T follicular helper cell (primary cell): ENCODE measurements around the gene GABPB2.
A peak's percentile ranks its signal among the peaks of the same experiment; 100 is the strongest.

Experiments
- DNase-seq: peaks from one replicate; pipeline ENCODE4 v3.0.0-alpha.2; 2020; ENCODE audit warnings: low read depth
- total RNA-seq, 2 experiments: gene quantifications; one replicate each; lab custom pipeline; 2026; lab: John Stamatoyannopoulos, UW

GABPB2 gene
- total RNA-seq, result 62.7 to 81.0 reads per million in 2 experiments

DNA sequence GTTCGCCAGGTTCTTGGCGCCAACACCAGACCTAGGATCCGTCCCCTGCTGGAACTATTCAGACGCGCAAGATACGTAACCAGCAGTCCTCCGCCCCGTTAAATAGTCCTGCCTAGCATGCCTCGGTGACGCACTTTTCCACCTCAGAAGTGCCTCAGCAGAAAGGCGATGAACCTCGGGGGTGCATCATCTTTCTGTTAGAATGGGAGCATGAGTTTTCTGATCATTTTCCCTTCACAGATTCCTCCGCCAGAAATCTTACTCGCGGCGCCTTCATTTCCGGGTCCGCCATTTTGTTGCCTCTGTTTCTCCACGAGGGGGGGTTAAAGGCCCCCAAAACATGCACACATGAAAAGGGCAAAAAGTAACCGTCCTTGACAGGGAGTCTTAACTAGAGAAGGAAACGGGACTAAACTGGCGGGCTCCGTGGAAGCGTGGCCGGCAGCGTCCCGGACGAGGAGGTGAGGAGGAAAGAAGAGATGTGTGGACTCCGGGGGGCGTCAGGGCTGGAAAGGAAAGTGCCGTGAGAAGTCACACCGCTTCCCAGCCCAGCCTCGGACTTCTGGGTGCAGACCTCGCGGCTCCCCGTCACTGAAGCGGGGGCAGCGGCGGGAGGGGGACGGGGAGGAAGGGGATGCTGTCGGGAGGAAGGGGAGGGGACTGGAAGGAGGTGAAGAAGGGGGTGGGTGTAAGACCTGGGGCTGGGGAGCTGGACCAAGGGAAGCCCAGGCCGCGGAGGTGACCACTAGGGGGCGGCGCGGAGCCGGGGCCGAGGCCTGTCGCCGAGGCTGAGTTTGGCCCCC is at the start of gene GABPB2:
Gene GABPB2 (plus strand): TSS at position 288 of the 803 bp plus-strand sequence. CDS start 17,429 bp downstream, outside the sequence.
- peak; percentile 83 for DNase-seq

DNA sequence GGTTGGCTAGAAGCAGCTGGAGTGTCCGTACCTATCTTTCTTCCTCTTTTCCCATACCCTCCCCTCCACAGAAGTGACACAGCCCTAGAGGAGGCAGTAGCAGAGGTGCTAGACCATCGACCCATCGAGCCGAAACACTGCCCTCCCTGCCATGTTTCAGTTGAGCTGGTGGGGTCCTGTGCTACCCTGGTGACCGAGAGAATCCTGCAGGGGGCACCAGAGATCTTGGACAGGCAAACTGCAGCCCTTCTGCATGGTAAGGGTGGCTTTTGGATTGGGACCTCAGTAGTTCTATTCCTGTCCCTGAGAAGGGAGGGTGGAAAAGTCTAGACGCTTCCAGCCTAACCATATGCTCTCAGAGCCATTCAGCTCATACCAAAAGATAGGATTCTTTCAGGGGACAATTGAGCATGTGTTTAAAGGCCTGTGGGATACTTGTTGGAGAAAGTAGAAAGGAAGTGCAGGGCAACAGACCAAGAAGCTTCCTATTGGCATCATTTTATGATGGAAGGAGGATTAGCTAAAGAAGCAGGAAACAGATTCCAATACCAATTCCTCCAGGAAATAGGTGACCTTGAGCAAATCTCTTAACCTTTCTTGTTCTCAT is 45.9 kb upstream of the GABPB2 start:
- peak; percentile 79 for DNase-seq

DNA sequence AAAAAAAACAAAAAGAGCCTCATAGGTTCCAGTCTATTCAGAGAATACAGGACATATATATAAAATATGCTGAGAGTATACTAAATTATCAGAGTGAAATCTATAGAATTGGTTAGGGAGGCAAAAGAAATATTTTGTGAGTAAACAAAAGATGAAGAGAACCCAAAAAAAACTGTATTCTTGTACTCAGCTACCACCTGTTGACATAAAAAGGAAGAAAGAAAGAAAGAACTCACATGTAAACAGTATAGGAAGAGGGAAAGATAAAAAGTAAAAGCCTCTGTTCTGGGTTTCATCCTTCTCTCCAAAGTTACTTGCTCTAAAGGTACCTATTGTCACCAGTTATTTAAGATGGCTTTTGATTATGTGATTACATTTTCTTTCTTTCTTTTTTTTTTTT is 44.1 kb upstream of the GABPB2 start:
- no peak for DNase-seq

DNA sequence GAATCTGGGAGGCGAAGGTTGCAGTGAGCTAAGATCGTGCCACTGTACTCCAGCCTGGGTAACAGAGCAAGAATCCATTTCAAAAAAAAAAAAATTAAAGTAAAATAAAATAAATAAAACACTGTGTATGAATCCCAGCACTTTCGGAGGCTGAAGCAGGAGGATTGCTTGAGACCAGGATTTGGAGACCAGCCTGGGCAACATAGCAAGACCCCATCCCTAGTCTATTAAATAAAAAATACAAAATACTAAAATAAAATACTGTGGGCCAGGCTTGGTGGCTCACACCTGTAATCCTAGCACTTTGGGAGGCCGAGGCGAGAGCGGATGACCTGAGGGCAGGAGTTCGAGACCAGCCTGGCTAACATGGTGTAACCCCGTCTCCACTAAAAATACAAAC is 38.4 kb upstream of the GABPB2 start:
- DNase-seq, result no peak

DNA sequence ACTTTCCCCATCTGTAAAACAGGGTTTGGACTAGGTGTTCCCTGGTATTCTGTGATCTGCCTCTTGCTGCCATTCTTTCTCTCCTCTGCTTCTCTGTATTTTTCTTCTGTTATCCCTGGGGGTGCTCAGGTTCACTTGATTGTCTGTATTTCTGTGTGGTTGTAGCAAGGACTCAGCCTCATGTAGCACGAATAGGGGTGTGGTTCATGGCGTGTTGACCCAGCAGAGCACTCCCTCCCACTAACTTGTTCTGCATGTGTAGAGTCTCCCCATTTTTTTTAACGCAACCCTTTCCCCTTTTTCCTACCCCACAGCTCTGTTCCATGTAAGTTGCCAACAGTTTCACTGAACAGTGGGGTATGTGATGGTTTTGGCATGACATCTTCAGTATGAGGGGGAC is 35.4 kb upstream of the GABPB2 start:
- no peak for DNase-seq

DNA sequence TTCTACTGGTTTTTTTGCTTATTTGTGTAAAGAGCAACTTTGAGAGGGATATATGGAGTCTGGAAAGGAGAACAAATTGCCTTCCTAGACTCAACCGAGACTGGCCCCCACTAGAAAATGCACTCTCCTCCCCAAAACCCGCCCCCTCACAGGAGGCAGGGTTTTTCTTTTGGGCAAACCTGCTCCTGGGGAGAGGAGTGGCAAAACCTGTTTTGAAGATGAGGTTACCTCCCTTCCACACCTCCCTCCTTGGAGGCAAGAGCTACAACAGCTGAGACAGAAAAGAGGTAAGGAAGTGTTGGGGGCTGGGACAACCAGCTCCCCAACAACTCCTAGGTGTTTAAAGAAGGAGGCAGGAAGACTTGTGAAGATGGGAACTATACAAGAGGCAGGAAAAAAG is 34.2 kb upstream of the GABPB2 start, which contains the start of gene BNIPL:
Gene BNIPL (plus strand): TSS at position 231 of the 400 bp plus-strand sequence. CDS start 140 bp downstream, at position 371.
- no peak for DNase-seq

DNA sequence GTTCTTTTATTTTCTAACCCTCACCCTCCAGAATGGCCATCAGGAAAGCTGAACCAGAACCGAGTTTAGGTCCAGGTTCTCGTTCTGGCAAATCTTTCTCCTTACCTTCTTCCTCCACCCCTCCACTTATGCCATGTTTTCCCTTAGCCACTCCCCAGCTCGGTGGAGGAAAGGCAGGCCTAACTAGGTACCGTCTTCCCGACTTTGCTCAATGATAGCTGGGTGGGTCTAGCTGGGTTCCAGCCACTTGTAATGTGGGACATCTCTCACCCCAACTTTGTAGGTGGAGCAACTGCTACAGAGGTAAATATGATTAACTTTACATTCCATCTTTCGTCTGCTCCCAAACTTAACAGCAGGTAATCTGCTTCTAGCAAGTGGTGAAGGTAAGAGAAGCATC is 33.5 kb upstream of the GABPB2 start:
- no peak for DNase-seq

DNA sequence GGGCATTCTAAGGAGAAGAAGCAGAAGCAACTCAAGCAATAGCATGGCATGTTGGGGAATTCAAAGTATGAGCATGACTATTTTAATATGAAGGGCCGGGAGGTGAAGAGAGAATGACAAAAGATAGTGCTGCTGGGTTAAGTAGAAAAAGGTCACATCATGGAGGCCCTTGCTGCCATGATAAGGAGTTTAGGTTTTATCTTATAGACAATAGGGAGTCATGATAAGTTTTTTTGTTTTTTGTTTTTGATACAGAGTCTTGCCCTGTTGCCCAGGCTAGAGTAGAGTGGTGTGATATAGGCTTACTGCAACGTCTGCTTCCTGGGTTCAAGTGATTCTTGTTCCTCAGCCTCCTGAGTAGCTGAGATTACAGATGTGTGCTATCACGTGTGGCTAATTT is 31.0 kb upstream of the GABPB2 start:
- DNase-seq, result no peak

DNA sequence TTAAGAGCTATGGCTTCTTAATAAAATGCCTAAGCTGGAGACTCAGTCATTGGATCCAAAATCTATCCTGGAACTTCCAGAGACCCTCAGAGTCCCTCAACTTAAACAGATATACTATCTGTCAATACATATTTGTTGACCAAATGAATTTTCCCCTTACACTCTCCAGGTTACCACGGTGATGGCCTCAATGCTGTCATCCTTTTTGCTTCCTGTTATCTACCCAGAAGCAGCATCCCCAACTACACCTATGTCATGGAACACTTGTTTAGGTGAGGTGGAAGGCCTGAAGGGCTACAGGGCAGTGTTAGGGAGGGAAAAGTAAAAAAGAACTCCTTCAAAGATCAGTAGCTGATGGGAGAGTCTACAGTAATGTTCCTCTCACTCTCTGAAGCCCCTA is 27.4 kb upstream of the GABPB2 start:
- DNase-seq, result no peak

DNA sequence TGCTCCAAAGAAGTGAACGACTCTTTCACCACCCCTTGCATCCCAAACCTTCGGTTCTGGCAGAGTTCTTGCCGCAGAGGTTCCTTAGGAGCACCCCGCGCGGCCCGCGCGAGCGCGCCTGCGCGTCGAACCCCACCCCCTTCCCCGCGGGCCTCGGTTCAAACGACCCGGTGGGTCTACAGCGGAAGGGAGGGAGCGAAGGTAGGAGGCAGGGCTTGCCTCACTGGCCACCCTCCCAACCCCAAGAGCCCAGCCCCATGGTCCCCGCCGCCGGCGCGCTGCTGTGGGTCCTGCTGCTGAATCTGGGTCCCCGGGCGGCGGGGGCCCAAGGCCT is 23.0 kb upstream of the GABPB2 start, which contains the start of gene C1orf56:
Gene C1orf56 (plus strand): TSS at position 161 of the 334 bp plus-strand sequence. CDS start 97 bp downstream, at position 258.
- peak; percentile 30 for DNase-seq

DNA sequence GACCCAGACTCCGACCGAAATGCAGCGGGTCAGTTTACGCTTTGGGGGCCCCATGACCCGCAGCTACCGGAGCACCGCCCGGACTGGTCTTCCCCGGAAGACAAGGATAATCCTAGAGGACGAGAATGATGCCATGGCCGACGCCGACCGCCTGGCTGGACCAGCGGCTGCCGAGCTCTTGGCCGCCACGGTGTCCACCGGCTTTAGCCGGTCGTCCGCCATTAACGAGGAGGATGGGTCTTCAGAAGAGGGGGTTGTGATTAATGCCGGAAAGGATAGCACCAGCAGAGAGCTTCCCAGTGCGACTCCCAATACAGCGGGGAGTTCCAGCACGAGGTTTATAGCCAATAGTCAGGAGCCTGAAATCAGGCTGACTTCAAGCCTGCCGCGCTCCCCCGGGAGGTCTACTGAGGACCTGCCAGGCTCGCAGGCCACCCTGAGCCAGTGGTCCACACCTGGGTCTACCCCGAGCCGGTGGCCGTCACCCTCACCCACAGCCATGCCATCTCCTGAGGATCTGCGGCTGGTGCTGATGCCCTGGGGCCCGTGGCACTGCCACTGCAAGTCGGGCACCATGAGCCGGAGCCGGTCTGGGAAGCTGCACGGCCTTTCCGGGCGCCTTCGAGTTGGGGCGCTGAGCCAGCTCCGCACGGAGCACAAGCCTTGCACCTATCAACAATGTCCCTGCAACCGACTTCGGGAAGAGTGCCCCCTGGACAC is 22.5 kb upstream of the GABPB2 start:
- DNase-seq, result peak; percentile 31

DNA sequence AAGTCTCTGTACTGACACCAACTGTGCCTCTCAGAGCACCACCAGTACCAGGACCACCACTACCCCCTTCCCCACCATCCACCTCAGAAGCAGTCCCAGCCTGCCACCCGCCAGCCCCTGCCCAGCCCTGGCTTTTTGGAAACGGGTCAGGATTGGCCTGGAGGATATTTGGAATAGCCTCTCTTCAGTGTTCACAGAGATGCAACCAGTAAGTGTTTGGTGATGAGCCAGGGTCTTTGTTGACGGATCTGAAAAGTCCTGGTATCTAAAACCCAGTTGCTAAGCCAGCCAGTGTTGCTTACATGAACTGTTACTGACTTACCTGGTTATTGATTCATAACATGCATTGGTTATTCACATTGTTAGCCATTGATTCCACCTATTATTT is 21.9 kb upstream of the GABPB2 start:
- DNase-seq, result no peak

DNA sequence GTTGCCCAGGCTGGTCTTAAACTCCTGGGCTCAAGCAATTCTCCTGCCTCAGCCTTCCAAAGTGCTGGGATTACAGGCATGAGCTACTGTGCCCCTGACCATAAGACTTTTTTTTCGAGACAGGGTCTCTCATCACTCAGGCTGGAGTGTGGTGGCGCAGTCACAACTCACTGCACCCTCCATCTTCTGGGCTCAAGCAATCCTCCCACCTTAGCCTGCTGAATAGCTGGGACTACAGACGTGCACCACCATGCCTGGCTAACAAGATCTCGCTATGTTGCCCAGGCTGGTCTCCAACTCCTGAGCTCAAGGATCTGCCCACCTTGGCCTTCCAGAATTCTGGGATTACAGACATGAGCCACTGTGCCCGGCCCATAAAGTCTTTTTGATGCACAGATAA is 21.1 kb upstream of the GABPB2 start:
- no peak for DNase-seq

DNA sequence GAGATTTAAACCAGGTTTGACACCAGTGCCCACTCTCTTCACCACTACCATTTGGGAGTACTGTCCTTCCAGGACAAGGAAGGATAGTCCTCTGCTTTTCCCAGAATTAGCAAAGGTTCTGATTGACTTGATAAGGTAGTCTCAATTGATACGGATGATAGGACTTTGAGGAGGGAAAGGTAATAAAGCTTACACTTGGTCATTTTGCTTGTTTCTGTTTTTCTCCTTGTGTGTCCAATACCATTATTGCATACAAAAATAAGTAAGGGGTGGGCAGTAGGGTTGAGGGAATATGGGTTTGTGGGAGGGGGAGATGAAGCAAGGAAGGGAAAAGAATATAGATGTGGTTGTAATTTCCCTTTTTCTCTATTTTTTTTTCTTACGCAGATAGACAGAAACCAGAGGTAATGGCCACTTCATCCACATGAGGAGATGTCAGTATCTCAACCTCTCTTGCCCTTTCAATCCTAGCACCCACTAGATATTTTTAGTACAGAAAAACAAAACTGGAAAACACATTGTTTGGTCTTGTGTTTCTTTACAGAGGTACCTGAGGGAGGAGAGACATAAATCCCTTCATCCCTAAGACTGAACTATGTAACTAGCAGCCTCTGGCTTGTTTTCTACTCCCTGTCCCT is 20.4 kb upstream of the GABPB2 start:
- no peak for DNase-seq

DNA sequence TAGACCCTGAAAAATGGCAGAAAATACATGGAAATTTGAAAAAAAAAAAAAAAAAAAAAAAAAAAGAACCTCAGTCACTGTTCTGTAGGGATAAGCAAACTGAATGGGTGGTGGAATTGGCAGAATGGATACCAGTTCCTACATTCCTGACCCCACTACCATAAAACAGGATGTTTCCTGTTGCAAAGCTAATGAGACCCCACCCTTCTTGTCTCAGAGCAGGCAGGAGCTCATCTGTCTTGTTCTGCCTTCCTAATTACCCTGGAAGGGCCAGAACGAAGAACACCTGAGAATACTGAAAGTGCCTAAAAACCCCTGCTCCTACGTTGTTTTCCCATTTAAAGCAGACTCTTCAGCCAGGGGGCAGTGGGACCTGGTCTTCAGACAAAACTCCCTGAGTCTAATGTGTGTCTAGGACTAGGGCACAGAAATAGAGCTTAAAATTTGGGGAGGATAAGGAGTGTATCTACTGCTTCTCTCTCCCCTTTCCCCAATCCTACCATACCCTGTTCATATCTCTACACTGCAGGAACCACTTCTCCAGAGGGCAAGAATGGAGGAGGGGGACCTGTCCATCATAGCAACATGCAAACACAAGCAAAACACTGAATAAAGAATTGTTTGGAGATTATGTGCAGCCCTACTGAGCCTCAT is 19.1 kb upstream of the GABPB2 start:
- DNase-seq, result no peak

DNA sequence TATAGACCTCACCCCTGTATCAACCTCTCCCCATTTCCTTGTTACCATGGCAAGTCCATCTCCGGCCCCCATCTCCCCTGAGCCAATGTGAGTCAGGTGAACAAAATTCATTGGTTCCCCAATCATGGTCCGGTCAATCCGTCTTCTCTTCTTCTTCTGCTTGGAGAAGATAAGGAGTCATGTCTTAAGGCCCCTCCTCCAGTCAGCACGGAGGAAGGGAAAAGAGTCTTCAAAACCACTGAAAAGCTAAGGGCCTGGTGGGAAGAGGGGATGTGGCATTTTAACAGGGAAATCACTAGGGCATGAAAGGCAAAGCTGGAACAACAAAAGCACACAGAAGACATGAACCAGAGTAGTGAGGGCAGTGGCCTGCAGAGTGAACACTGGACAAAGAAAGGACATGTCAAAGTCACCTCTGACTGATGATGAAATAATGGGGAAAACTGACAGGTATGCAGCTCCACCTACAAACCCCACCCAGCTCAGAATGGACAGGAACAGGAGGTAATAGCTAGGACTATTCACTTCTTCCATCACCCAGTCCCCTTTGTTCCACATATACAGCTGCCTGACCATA is 15.5 kb upstream of the GABPB2 start:
- DNase-seq, result no peak

DNA sequence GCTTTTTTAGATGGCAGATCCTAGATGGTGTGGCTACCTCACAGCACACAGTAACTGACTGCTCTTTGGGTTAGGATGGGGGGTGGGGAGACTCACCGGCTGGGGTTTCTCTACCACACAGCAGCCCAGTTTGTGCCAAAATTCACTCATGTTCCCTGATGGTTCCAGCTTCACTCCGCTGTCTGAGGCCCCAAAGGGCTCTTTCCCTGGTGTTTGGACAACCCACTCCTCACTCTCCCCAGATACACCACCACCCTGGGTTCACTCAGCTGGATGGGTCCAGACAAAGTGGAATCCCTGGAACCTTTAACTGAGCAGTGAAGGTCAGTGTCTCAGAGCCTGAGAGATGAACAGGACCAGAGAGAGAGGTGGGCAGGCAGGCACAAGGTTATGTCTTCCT is 15.0 kb upstream of the GABPB2 start:
- DNase-seq, result no peak

DNA sequence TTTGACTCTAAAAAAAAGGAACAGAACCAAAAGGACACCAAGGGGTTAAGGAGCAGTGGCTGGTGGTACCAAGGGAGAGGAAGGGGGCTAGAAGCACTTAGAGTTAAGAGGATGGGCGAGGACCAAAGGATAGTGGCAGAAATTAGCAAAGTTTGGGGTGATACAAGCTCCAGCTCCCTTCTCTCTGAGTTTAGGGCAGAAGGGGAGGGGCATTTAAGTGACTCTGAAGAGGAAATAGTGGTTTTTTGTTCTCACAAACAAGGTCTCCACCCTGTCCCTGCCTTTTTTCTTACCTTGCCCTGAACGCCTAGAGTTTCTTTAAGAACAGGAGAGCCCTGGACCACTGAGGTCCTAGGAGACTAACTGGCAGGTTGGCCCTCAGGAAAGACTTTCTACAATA is 14.4 kb upstream of the GABPB2 start:
- no peak for DNase-seq

DNA sequence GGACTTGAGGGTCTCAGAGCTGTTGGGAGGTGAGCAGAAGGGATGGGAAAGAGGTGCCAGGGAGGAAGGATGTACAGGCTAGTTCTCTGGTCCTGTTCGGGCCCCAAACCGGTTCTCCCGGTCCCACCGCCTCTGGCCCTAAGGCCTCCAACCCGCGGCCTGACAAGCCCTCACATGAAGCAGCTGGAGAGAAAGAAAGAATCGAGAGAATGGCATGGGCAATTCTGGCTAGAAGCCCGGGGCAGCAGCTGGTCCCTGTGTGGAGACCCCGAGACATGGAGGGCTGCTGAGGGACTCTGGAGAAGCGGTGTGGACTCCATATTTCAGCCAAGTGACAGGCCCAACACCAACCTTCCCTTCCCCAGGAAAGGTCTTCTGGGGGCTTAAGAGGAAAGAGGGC is 11.9 kb upstream of the GABPB2 start:
- no peak for DNase-seq

DNA sequence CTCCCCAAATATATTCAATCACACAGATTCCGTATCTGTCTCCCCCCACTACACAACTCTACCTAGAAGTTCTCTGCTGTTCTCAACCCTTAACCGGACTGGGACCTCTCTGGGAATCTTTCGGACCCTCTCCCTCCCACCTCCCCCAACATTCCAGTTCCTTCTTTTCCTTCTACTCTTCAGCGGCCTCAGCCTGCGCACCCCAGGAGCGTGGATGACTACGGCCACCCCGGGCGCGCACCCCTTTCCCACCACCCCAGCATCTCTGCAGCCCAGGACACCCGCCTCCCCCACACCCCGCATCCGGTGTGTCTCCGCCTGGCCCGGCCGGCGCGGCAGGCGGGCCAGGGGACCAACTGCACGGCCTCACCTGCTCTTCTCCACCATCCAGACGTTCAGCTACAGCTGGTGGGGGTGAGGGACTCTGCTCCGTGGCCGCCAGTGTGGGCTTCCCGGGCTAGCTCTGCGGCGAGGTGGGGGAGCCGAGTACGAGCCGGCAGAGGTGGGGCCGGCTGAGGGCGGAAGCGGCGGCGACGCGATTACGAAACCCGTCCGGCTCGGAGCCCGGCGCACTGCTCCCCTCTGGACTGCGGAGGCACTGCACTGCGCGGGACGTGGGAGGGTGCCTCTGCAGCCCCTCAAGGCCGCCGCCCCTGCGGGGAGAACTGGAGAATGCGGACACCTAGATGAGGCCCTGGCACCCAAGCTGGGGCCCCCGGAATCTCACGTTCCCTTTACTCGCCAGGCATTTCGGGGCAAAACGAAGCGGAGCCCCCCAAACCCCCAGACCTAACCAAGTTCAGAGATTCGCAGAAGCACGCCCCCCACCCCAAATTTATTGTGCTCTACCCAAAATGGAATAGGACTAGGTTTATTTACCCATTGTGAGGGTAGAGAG is 11.2 kb upstream of the GABPB2 start, which contains the start of gene CDC42SE1:
Gene CDC42SE1 (minus strand): TSS at position 514 of the 898 bp plus-strand sequence. CDS start 3,892 bp downstream, outside the sequence.
- DNase-seq, result peak; percentile 72
